GM10248 (cell line): ENCODE measurements around the gene UBE2I.

Experiments used
- CTCF ChIA-PET: fragments of 300-600 bp; sonication (Branson Sonifier 250); formaldehyde crosslinking; extraction: SDS; loops from one replicate; lab custom pipeline; 2021; ENCODE audit warnings: antibody characterized with exemption; lab: Yijun Ruan, JAX
- POLR2A ChIA-PET: fragments of 350-650 bp; sonication (Branson Sonifier 250); formaldehyde crosslinking; extraction: SDS; loops from one replicate; lab custom pipeline; 2020; ENCODE audit warnings: antibody characterized with exemption; lab: Yijun Ruan, JAX
- DNase-seq: peaks from one replicate; pipeline ENCODE4 v3.0.0; 2012; ENCODE audit errors: extremely low spot score
- TF ChIP-seq, protein P1 (sequence below): IDR thresholded peaks from 2 replicates; pipeline ENCODE4 v1.5.1; 2012; ENCODE audit warnings: mild to moderate bottlenecking, low read depth; ENCODE audit errors: extremely low read depth, missing control alignments, control extremely low read depth

Gene UBE2I

DNA sequence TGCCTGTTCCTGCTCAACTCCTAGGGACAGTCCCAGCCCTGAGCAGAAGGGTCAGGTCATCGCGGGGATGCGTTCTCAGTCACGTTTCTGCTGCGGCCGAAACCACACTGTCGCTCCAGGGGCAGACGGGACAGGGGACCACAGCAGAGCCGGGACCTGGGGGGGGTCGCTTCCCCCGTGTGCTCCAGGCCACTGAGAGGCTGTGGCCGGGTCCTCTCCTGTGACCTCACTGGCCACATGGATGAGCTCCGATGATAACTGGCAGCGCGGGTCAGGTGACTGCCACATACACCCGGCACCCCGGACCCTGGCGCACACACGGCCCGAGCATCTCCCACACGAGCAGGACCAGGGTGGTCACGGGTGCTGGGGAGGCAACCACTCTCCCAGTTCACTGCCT, 55.1 kb downstream of the UBE2I start:
- CTCF ChIA-PET = interaction anchor here (0.9 to 5.3 kb wide), 22 partner anchors 10 to 360 kb away, joined by 3 to 56 read pairs (median 5); partner anchors contain the start of genes GNPTG, MAPK8IP3 and TSR3

DNA sequence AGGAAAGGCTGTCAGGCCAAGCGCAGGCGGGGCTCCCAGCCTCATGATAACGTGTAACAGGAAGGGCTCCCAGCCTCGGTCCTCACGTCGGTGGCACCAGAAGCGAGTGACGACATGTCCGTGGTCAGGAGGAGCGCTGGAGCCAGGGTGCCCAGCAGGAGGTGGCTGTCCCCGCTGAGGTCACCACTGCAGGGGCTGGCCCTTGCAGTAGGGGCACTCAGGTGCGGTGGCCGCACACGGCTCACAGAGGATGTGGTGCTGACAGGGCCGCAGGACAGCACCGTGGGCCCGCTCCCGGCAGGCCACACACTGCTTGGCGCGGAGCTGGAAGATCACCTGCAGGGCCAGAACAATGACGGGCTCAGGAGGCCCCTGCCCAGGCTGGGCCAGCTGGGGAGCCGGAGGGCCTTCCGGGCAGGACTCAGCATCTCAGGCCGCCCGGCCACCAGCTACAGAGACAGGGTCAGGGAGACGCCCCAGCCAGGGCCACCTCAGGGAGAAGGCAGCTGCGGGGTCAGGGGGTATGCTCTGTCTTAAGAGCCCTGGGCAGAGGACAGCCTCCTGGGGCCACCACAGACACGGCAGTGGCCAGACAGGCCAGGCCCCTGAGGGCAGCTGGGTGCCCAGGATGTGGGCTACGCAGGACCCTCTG, 56.8 kb downstream of the UBE2I start:
- no peak for DNase-seq
- ChIA-PET POLR2A (no interaction called here), CTCF (interaction anchor here (0.7 to 5.3 kb wide), 3 partner anchors 13 to 340 kb away, joined by 3 to 56 read pairs (median 3); partner anchors contain the start of gene MAPK8IP3)
- TF ChIP-seq, protein P1, sequence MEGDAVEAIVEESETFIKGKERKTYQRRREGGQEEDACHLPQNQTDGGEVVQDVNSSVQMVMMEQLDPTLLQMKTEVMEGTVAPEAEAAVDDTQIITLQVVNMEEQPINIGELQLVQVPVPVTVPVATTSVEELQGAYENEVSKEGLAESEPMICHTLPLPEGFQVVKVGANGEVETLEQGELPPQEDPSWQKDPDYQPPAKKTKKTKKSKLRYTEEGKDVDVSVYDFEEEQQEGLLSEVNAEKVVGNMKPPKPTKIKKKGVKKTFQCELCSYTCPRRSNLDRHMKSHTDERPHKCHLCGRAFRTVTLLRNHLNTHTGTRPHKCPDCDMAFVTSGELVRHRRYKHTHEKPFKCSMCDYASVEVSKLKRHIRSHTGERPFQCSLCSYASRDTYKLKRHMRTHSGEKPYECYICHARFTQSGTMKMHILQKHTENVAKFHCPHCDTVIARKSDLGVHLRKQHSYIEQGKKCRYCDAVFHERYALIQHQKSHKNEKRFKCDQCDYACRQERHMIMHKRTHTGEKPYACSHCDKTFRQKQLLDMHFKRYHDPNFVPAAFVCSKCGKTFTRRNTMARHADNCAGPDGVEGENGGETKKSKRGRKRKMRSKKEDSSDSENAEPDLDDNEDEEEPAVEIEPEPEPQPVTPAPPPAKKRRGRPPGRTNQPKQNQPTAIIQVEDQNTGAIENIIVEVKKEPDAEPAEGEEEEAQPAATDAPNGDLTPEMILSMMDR = no peak

More for the DNA sequence above, 55.1 kb downstream of the UBE2I start:
- no peak for DNase-seq
- TF ChIP-seq, protein P1 = no peak
- POLR2A ChIA-PET = no interaction called here

DNA sequence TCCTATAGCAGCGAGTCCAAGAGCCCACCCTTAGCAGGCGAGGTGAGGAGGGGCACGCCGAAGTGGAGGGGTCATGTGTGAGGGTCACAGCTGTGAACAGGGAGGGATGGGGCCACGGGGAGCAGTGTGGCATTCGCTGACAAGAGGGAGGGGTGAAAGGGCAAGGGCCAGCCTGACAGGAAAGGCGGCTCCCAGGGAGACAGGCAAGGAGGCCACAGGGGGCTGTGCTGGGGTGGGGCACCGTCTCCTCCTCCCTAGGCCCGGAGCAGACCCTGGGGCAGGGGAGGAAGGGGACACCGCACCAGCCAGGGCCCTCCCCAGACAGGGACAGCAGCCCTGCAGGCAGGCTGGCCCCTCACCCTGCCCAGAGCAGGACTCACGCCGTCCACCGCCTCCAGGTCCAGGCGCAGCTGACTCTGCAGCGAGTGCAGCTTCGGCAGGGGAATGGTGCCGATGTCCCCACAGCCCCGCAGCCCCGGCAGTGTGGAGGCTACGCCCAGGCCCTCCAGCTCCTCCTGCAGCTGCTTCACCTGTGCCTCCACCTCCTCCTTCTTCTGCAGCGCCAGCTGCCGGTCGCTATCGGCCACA, 57.4 kb downstream of the UBE2I start:
- no peak for DNase-seq
- ChIA-PET CTCF (interaction anchor here (0.7 to 5.3 kb wide), 2 partner anchors 13 to 339 kb away, joined by 3 to 56 read pairs; partner anchors contain the start of gene MAPK8IP3), POLR2A (no interaction called here)
- TF ChIP-seq, protein P1 = no peak

DNA sequence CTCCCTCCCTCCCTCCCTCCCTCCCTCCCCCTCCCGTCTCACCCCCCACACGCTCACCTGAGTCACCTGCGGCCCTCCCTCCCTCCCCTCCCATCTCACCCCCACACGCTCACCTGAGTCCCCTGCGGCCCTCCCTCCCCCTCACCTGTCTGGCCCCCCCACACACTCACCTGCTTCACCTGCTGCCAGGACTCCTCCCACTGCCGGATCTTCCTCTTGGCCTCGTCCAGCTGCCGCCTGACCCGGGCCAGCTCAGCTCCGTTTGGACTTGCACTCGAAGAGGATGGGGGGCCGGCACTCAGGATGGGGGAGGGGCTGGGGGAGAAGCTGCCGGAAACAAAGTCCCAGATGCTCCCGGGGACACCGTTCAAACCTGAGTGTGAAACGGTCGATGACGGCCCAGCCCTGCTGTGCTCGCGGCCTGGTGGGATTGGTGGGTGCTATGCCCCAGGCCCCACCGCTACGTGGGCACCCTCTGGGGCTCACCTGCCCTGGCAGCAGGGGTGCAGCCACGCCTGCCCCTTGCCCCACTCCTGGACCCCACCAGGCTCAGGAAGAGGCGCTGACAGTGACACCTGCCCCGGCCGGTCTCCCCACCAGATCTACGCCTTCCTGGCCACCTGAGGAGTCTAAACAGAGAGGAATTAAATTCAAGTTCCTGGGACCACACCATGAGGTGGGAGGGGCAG, 58.2 kb downstream of the UBE2I start:
- TF ChIP-seq, protein P1 = no peak
- ChIA-PET CTCF (interaction anchor here (5.3 kb wide), 1 partner anchor 12 kb away, joined by 56 read pairs; no protein-coding TSS in a partner anchor), POLR2A (interaction anchor here (0.6 kb wide), 1 partner anchor 55 kb away, joined by 5 read pairs; no protein-coding TSS in a partner anchor)
- DNase-seq = no peak

DNA sequence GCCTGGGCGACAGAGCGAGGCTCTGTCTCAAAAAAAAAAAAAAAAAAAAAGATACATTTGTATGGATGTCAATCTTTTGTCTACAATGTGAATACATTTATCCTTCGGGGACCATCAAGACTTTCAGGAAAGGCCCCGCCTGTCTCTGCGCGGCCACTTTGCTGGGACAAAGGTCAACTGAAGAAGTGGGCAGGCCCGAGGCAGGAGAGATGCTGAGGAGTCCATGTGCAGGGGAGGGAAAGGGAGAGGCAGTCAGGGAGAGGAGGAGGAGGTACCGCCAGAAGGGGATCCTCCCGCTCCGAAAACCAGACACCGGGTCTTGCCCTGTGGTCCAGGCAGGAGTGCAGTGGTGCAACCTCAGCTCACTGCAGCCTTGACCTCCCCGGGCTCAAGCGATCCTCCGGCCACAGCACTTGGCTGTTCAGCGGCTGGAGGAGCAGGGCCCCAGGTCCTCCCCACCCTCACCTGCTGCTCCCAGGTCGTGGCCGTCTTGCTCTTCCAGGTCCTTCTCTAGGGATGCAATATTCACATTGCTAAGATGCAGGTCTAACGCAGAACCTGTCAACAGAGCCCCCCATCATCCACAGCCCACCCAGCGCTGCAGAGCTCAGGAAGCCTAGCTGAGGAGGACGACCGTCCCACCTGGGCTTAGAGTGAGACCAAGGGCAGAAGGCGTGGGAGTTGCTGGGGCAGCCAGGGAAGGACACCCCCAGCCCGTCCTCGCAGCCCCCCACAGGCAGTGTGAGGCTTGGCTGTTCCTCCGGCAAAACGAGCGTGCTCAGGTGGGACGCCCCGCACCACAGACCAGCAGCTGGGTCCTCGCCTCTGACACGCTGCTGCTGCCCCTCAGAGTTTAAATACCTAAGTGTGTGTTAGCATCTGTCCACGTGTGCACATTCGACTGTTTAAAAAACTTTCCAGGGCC, 61.9 kb downstream of the UBE2I start:
- TF ChIP-seq, protein P1 = no peak
- no peak for DNase-seq
- ChIA-PET CTCF (interaction anchor here (1.7 kb wide), 1 partner anchor 34 kb away, joined by 4 read pairs; no protein-coding TSS in a partner anchor), POLR2A (interaction anchor here (0.7 kb wide), 1 partner anchor 990 kb away, joined by 8 read pairs; no protein-coding TSS in a partner anchor)
